Muscle of back (tissue), 10 donors: Measurements from ENCODE around the gene SQSTM1. TPM values are rescaled to one million over a fixed set of nuclear protein-coding genes. Genes with fewer than 3 reads are reported as not detected.

Experiments
- polyA plus RNA-seq, 10 donors: library from polyadenylated mRNA; unstranded; fragments of 120-200 nt; gene quantifications; one replicate each; pipeline ENCODE4 v1.2.1, GENCODE V29; 2013; ENCODE audit not compliant: insufficient read length in 10 of 10

SQSTM1 gene
- polyA plus RNA-seq, 10 donors: 56.1 to 76.1 (median 61.2) TPM

Other genes starting within 250 kb of the SQSTM1 start
- gene HNRNPH1, start 197.2 kb upstream of the SQSTM1 start, polyA plus RNA-seq: 100 to 1,000 TPM; 391 to 937 (median 609) TPM
- under 1 TPM in 7 of 10 donors, not detected in 3; 0.37 to 0.62 (median 0.48) TPM for gene CBY3, start 139.9 kb upstream of the SQSTM1 start, polyA plus RNA-seq
- gene CANX, start 121.9 kb upstream of the SQSTM1 start, polyA plus RNA-seq: 100 to 1,000 TPM; 192 to 285 (median 237) TPM
- 10 to 100 TPM; 22.0 to 30.0 (median 25.1) TPM for gene MAML1, start 88.1 kb upstream of the SQSTM1 start, polyA plus RNA-seq
- 1 to 10 TPM; 1.3 to 3.3 (median 2.2) TPM for gene LTC4S, start 26.9 kb upstream of the SQSTM1 start, polyA plus RNA-seq
- 10 to 100 TPM; 51.0 to 85.6 (median 68.9) TPM for gene MGAT4B, start 14.0 kb upstream of the SQSTM1 start, polyA plus RNA-seq
- 10 to 100 TPM in 9 of 10 donors, 1 to 10 TPM in 1; 9.4 to 23.5 (median 15.0) TPM for gene MRNIP, start 37.9 kb downstream of the SQSTM1 start, polyA plus RNA-seq
- 10 to 100 TPM; 42.8 to 69.7 (median 56.2) TPM for gene TBC1D9B, start 87.0 kb downstream of the SQSTM1 start, polyA plus RNA-seq